Measurements from ENCODE around the gene CORO7.

DNA sequence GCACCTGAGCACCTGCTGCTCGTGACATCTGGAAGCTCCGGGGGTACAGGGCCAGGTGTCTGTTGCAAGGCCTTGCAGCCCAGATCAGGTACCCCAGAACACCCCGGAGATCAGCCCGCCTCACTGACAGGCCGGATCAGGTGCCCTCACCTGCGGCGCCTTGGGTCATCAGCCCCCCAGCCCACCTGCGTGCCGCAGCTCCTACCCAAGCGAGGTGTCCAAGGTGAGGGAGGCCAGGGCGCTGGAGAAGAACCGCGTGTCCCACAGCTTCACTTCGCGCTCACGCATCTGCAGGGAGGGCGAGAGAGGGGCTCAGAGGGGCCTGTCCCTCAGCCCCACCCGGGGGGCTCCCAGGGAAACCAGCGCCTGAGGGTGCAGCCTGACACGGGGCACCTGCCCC lies 28.6 kb downstream of the CORO7 start:
- TF ChIP-seq CTCF (conservative IDR thresholded peaks at IDR 0.05 in 1 of 2, IDR thresholded peaks at IDR 0.05 in 1 of 2; ENCODE audit: extremely low read depth in 1 of 2, insufficient read depth in 1 of 2, low read depth in 1 of 2, low read length in 2 of 2) (no peak), EZH2 (IDR thresholded peaks at IDR 0.05; ENCODE audit: borderline replicate concordance, low read length) (no peak)
